A549 (cell line): ENCODE measurements around the gene CYP4F8. TPM values are rescaled to one million over a fixed set of nuclear protein-coding genes. Genes with fewer than 3 reads are reported as not detected.

Experiments
- ATAC-seq, 2 experiments: fragments of 200-7000 bp in 1 of 2; fragments of >200 bp in 1 of 2; cut with Nextera tagmentation in 1 of 2; cut with Tn5 transposase in 1 of 2; 3 replicates each; pipeline versions ENCODE4 v1.8.0 to v1.9.1; 2018 to 2020; ENCODE audit warnings: mild to moderate bottlenecking in 1 of 2, moderate library complexity in 1 of 2
- CTCF ChIA-PET: fragments of 300-600 bp; sonication (Branson Sonifier 250); formaldehyde crosslinking; extraction: SDS; loops from one replicate; lab custom pipeline; 2021; ENCODE audit warnings: antibody characterized with exemption, inconsistent platforms; lab: Yijun Ruan, JAX
- POLR2A ChIA-PET: fragments of 350-600 bp; formaldehyde crosslinking; extraction: SDS; loops from one replicate; lab custom pipeline; 2021; ENCODE audit warnings: antibody characterized with exemption, inconsistent platforms; lab: Yijun Ruan, JAX
- DNase-seq, 2 experiments: peaks; one replicate each; pipeline versions ENCODE4 v3.0.0 to v3.0.0-alpha.2; 2011 to 2016; ENCODE audit warnings: low read depth in 1 of 2, low spot score in 1 of 2
- FAIRE-seq: peaks from 2 replicates; lab custom pipeline; 2011; peaks lifted over from hg19 to GRCh38; lab: Jason Lieb, UNC
- H3K27ac ChIP-seq, 2 experiments: fragments of >200 bp; sonication (Bioruptor Twin); formaldehyde crosslinking; 3 replicates each; pipeline ENCODE4 v1.5.1; 2016 to 2017
- H3K4me1 ChIP-seq: fragments of >200 bp; sonication (Bioruptor Twin); formaldehyde crosslinking; 3 replicates; pipeline ENCODE4 v1.6.1; 2016
- H3K4me2 ChIP-seq: fragments of >200 bp; sonication (Bioruptor Twin); formaldehyde crosslinking; 3 replicates; pipeline ENCODE4 v1.6.1; 2016
- H3K4me3 ChIP-seq: fragments of >200 bp; sonication (Bioruptor Twin); formaldehyde crosslinking; 3 replicates; pipeline ENCODE4 v1.5.1; 2016
- H3K9me3 ChIP-seq: fragments of >200 bp; sonication (Bioruptor Twin); formaldehyde crosslinking; 3 replicates; pipeline ENCODE4 v1.6.1; 2016
- ATOH8 ChIP-seq: fragments of 250-450 bp; sonication (Bioruptor Pico); IDR thresholded peaks from 2 replicates; pipeline ENCODE4 v1.5.0; 2020; ENCODE audit warnings: low read depth, mild to moderate bottlenecking, moderate library complexity
- CHD4 ChIP-seq: fragments of 200-600 bp; sonication (generic); IDR thresholded peaks from 2 replicates; pipeline ENCODE4 v1.6.1; 2016; ENCODE audit warnings: antibody characterized with exemption, mild to moderate bottlenecking, borderline replicate concordance
- CTCF ChIP-seq: fragments of >200 bp; sonication (Bioruptor Twin); formaldehyde crosslinking; IDR thresholded peaks from 3 replicates; pipeline ENCODE4 v1.5.1; 2016
- ESRRA ChIP-seq: fragments of 150-350 bp; IDR thresholded peaks from 2 replicates; pipeline ENCODE4 v1.6.1; 2014; ENCODE audit warnings: mild to moderate bottlenecking, low read length, borderline replicate concordance
- FOXS1 ChIP-seq: fragments of 250-450 bp; sonication (Bioruptor Pico); IDR thresholded peaks from 2 replicates; pipeline ENCODE4 v1.5.0; 2020; ENCODE audit warnings: mild to moderate bottlenecking, moderate library complexity
- HDAC2 ChIP-seq: fragments of 200-600 bp; sonication (generic); IDR thresholded peaks from 2 replicates; pipeline ENCODE4 v1.6.1; 2016
- HEYL ChIP-seq: fragments of 250-450 bp; sonication (Bioruptor Pico); IDR thresholded peaks from 2 replicates; pipeline ENCODE4 v1.8.0; 2021; ENCODE audit warnings: mild to moderate bottlenecking, moderate library complexity
- HOXA7 ChIP-seq: fragments of 250-450 bp; sonication (Bioruptor Pico); IDR thresholded peaks from 2 replicates; pipeline ENCODE4 v1.5.0; 2020; ENCODE audit warnings: mild to moderate bottlenecking, moderate library complexity
- HOXB13 ChIP-seq: fragments of 250-450 bp; sonication (Bioruptor Pico); IDR thresholded peaks from 2 replicates; pipeline ENCODE4 v1.5.0; 2020; ENCODE audit warnings: low read depth, mild to moderate bottlenecking, moderate library complexity
- KDM1A ChIP-seq: fragments of 200-600 bp; sonication (generic); IDR thresholded peaks from 2 replicates; pipeline ENCODE4 v1.6.1; 2016; ENCODE audit warnings: low read depth, mild to moderate bottlenecking
- MAFK ChIP-seq: fragments of 450-650 bp; IDR thresholded peaks from 2 replicates; pipeline ENCODE4 v1.6.1; 2014; ENCODE audit not compliant: partially characterized antibody
- MAX ChIP-seq: IDR thresholded peaks from 2 replicates; pipeline ENCODE4 v1.6.1; 2012
- NFE2L2 ChIP-seq: fragments of 150-350 bp; conservative IDR thresholded peaks from 2 replicates; pipeline ENCODE4 v1.6.1; 2014; ENCODE audit warnings: low read length
- RARB ChIP-seq: fragments of 250-450 bp; sonication (Bioruptor Pico); IDR thresholded peaks from 2 replicates; pipeline ENCODE4 v1.8.0; 2021; ENCODE audit warnings: mild to moderate bottlenecking, moderate library complexity
- RFX5 ChIP-seq: fragments of 450-650 bp; IDR thresholded peaks from 2 replicates; pipeline ENCODE4 v1.7.1; 2014; ENCODE audit warnings: antibody characterized with exemption, mild to moderate bottlenecking, moderate library complexity
- RNF2 ChIP-seq: fragments of 200-600 bp; sonication (generic); IDR thresholded peaks from 2 replicates; pipeline ENCODE4 v1.6.1; 2016; ENCODE audit warnings: low read depth, mild to moderate bottlenecking, antibody characterized with exemption, moderate library complexity, borderline replicate concordance
- TP53 ChIP-seq: fragments of 250-450 bp; sonication (Bioruptor Pico); IDR thresholded peaks from 2 replicates; pipeline ENCODE4 v1.5.0; 2021; ENCODE audit warnings: mild to moderate bottlenecking, moderate library complexity
- USF2 ChIP-seq: fragments of 450-650 bp; IDR thresholded peaks from 2 replicates; pipeline ENCODE4 v1.6.1; 2014; ENCODE audit warnings: antibody characterized with exemption
- ZFP36 ChIP-seq: fragments of 450-650 bp; IDR thresholded peaks from 2 replicates; pipeline ENCODE4 v1.6.1; 2014; ENCODE audit warnings: borderline replicate concordance; ENCODE audit not compliant: partially characterized antibody
- WGBS: methylation state at CpG from one replicate; pipeline ENCODE4 v1.1.6; 2017; ENCODE audit errors: missing lambda C conversion rate; 5-methylcytosine and 5-hydroxymethylcytosine counted together
- polyA plus RNA-seq, 4 experiments: library from polyadenylated mRNA; depleted of rRNA in 3 of 4; stranded (reverse); fragments of >200 nt; fragmentation: RNase III in 1 of 4; extraction: RNeasy Plus Mini Kit Qiagen cat#74134 plus additional on column Dnase treatment in 1 of 4; gene quantifications; 2 replicates in 3 of 4; 3 replicates in 1 of 4; pipeline ENCODE4 v1.2.3, GENCODE V29; 2011 to 2017

CYP4F8 gene
- polyA plus RNA-seq, 2 of the 4 experiments (the other 2 are of a cell fraction), result not detected

- CTCF ChIA-PET, result no interaction called here
- no peak for TF ChIP-seq RARB (CRISPR knock-in tag)
- no peak for TF ChIP-seq CHD4
- TF ChIP-seq HOXB13, result no peak
- TF ChIP-seq MAFK, result no peak
- no peak for TF ChIP-seq KDM1A
- TF ChIP-seq CTCF, result no peak
- TF ChIP-seq HOXA7 (CRISPR knock-in tag), result no peak
- peak; percentile 33 for TF ChIP-seq ZFP36
- Histone ChIP-seq H3K4me1 (no peaks in the 10 kb centered on the region), H3K4me2 (no peak overlapping the region), H3K9me3 (no peaks in the 10 kb centered on the region), H3K27ac (no peak overlapping the region), H3K4me3 (no peak overlapping the region)
- POLR2A ChIA-PET, result no interaction called here
- DNase-seq, result no peak
- no peak for FAIRE-seq
- 78% methylated on average over 3 of the region's 3 CpGs for WGBS
- ATAC-seq, result no peak
These were observed 1.7 kb upstream of the CYP4F8 start for GRCh38 chr19:15613338-15613737.

- H3K27ac ChIP-seq, result no peak overlapping the region
- no peaks in the 10 kb centered on the region for H3K4me1 ChIP-seq
- H3K9me3 ChIP-seq, result no peaks in the 10 kb centered on the region
- DNase-seq (no peak), FAIRE-seq (no peak), ATAC-seq (no peak)
- ChIA-PET CTCF (no interaction called here), POLR2A (no interaction called here)
- H3K4me3 ChIP-seq, result no peak overlapping the region
- no peak overlapping the region for H3K4me2 ChIP-seq
- TF ChIP-seq CHD4, result no peak
- TF ChIP-seq HDAC2, result no peak
- no peak for TF ChIP-seq RFX5
- TF ChIP-seq TP53 (CRISPR knock-in tag), result no peak
- TF ChIP-seq ESRRA, result no peak
- no peak for TF ChIP-seq HEYL
- no peak for TF ChIP-seq USF2
- no peak for TF ChIP-seq MAX
- 45% methylated on average over 11 of the region's 14 CpGs for WGBS
These were observed 508 bp downstream of the CYP4F8 start for GRCh38 chr19:15615526-15615925.

- ChIA-PET CTCF (no interaction called here), POLR2A (no interaction called here)
- Histone ChIP-seq H3K9me3 (no peaks in the 10 kb centered on the region), H3K4me1 (no peaks in the 10 kb centered on the region), H3K27ac (no peak overlapping the region), H3K4me3 (no peak overlapping the region), H3K4me2 (no peak overlapping the region)
- TF ChIP-seq NFE2L2 (no peak), ATOH8 (CRISPR knock-in tag) (no peak), FOXS1 (CRISPR knock-in tag) (no peak), RNF2 (no peak)
- FAIRE-seq, result no peak
- WGBS, result 51% methylated on average over 4 of the region's 4 CpGs
- no peak for DNase-seq
- ATAC-seq, result no peak
These were observed 1.2 kb downstream of the CYP4F8 start for GRCh38 chr19:15616183-15616582.
